ENCODE results near the gene LRRC74A.

Gene LRRC74A

DNA sequence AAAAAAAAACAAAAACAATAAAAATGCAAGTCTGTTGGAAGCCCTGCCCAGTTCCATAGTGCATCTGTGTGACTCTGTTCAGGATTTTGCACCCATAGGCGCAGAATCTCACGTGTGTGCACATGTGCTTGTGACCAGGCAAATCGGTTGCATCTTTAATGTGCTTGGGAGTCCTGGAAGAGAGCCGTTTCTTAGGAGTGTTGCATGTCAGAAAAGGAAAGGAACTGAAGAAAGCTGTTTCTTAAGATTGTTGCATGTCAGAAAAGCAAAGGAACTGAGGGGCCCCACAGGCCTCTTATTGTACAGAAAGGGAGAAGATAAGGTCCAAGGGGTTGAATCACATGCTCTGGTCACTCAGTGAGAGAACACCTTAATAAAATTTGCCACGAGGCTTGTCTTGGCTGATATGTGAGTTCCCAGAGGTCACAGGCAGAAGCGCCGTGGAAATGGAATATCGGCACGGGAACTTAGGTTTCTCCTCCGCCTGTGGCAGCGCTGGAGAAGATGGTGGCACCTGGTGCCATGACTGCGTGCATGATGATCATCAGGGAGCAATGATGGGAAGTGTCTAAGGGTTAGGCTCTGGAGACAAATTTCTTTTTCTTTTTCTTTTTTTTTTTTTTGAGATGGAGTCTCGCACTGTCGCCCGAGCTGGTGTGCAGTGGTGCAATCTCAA lies 90.0 kb downstream of the LRRC74A start:
- TF ChIP-seq, protein P1, sequence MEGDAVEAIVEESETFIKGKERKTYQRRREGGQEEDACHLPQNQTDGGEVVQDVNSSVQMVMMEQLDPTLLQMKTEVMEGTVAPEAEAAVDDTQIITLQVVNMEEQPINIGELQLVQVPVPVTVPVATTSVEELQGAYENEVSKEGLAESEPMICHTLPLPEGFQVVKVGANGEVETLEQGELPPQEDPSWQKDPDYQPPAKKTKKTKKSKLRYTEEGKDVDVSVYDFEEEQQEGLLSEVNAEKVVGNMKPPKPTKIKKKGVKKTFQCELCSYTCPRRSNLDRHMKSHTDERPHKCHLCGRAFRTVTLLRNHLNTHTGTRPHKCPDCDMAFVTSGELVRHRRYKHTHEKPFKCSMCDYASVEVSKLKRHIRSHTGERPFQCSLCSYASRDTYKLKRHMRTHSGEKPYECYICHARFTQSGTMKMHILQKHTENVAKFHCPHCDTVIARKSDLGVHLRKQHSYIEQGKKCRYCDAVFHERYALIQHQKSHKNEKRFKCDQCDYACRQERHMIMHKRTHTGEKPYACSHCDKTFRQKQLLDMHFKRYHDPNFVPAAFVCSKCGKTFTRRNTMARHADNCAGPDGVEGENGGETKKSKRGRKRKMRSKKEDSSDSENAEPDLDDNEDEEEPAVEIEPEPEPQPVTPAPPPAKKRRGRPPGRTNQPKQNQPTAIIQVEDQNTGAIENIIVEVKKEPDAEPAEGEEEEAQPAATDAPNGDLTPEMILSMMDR (IDR thresholded peaks at IDR 0.05; ENCODE audit: extremely low read depth, missing control alignments) = no peak

DNA sequence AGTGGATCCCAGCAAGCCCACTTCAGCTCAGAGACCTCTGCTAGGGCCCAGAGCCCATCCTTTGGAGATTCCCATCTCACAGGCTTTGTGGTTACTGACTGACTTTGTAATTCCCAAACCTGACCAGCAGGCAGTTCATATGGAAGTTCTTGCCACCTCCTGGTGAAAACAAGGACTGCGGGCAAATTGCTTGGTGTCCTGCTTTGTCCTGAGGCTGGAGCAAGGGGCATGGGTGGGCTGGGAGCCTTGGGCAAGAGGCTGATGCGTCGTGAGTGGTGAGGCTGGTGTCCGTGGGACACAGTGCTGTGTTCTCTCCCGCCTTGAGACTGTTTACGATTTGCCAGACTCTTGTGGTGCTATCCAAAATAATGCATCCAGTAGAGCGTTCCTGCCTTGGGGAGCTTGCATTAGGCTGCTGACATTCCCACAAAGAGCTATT lies 91.0 kb downstream of the LRRC74A start:
- TF ChIP-seq, protein P1 (IDR thresholded peaks at IDR 0.05; ENCODE audit: extremely low read depth, missing control alignments) = no peak
- DNase-seq (ENCODE audit: low spot score) = no peak

More for the DNA sequence above, 90.0 kb downstream of the LRRC74A start:
- no peak for DNase-seq (ENCODE audit: low spot score)

DNA sequence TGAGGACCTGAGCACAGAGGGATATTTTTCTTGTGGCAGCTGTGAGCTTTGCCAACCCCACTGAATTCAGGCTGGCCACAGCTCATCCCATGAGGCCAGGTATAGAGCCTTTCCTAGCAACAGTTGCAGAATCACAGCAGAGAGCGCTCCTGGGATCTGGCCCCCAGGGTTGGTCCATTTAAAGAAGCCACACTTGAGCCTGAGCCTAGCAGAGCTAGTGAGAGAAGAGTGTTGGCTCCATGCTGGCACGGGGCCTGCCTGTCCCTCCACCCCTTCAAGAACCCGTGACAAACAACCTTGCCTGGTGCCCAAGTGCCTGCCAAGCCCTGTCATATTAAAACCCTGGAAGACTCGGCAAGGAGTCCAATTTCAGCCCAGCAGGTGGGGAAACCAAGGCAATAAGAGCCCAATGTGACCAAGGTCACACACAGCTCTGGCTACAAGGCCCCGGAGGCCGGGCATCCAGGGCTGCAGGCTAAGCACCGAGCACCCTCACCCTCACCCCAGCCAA lies 91.6 kb downstream of the LRRC74A start:
- TF ChIP-seq, protein P1 (IDR thresholded peaks at IDR 0.05; ENCODE audit: extremely low read depth, missing control alignments) = no peak
- no peak for DNase-seq (ENCODE audit: low spot score)

DNA sequence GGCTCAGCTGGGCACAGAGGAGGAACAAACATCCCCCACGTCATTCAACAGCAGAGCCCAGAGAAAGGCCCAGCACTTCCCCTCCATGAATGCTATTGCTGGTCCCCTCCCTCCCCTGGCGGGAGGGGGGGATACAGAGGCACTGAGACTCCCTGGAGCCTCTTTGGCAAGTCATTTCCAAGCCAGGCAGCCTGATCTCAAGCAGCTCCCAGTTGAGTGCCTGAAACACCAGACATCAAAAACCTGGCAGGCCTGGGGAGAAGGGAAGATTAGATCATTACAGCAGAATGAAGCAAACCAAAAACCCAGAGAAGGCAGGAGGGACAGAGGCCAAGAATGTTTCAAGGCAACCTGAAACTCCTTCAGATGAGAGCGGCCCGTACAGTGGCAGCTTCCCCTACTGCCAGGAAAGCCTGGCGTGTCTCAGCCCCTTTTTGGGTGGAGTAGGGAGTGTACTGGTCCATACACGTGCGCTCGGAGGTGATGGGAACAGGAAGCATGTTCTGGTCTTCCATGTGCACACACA lies 92.1 kb downstream of the LRRC74A start:
- DNase-seq (ENCODE audit: low spot score) = no peak
- TF ChIP-seq, protein P1 (IDR thresholded peaks at IDR 0.05; ENCODE audit: extremely low read depth, missing control alignments) = no peak

DNA sequence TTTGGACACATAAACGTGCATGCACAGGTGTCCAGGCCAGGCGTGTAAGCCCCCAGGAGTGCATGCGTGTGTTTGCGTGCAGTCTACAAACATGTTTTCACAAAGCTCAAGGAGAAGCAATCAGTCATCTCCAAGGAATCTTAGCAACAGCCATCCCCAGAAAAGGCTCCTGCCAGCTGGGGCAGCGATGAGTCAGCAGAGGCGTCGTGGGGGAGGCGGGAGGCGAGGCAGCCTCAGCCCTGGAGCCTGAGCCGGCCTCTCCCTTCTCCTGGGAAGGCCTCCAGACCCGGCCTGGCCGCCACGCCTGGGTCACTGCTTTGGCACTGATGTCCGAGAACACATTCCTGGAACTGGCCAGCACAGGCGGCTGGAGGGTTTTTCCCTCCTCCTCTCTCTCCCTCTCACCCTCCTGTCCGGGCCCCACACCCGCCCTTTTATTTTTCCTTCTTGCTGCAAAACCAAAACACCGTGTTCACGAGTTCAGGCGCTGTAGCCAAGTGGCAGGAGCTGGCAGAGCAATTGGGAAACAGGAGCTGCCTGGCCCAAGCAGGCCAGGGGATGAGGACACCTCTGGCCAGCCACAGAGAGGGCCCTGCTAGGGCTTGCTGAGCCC lies 92.7 kb downstream of the LRRC74A start:
- TF ChIP-seq, protein P1 (IDR thresholded peaks at IDR 0.05; ENCODE audit: extremely low read depth, missing control alignments) = peak; percentile 20
- DNase-seq (ENCODE audit: low spot score) = no peak
